SU-DHL-6 (cell line): Measurements from ENCODE around the gene GSS.

Source experiments
- H2AFZ ChIP-seq: fragments of 200-600 bp; sonication (generic); 2 replicates; pipeline ENCODE4 v1.6.1; 2014; ENCODE audit warnings: low read depth, mild to moderate bottlenecking, moderate library complexity, mixed read lengths, antibody characterized with exemption, low read length; ENCODE audit not compliant: severe bottlenecking
- H3F3A ChIP-seq: fragments of 200-600 bp; shearing (Covaris generic); 2 replicates; pipeline ENCODE4 v1.6.0; 2016; ENCODE audit warnings: antibody characterized with exemption, mild to moderate bottlenecking; ENCODE audit not compliant: insufficient read depth
- H3K27ac ChIP-seq: fragments of 200-600 bp; sonication (generic); 2 replicates; pipeline ENCODE4 v1.5.1; 2016; ENCODE audit warnings: low read depth, mild to moderate bottlenecking, low read length, moderate library complexity, mixed read lengths
- H3K27me3 ChIP-seq: fragments of 200-600 bp; sonication (generic), shearing (Covaris generic); 2 replicates; pipeline ENCODE4 v1.6.0; 2014; ENCODE audit warnings: mild to moderate bottlenecking, low read length
- H3K36me3 ChIP-seq: fragments of 200-600 bp; sonication (generic); 2 replicates; pipeline ENCODE4 v1.6.1; 2014; ENCODE audit warnings: mild to moderate bottlenecking, low read length, mixed read lengths
- H3K4me2 ChIP-seq: fragments of 300-600, 200-600 bp; shearing (Covaris generic), sonication (generic); 2 replicates; pipeline ENCODE4 v1.6.0; 2014; ENCODE audit warnings: low read length, low read depth, mild to moderate bottlenecking; ENCODE audit not compliant: poor library complexity, severe bottlenecking
- H3K4me3 ChIP-seq: fragments of 200-600 bp; sonication (generic); 2 replicates; pipeline ENCODE4 v1.5.1; 2014; ENCODE audit warnings: antibody characterized with exemption, low read length, mild to moderate bottlenecking, mixed read lengths; ENCODE audit not compliant: insufficient read depth, poor library complexity, severe bottlenecking
- H3K79me2 ChIP-seq: fragments of 200-600 bp; sonication (generic); 2 replicates; pipeline ENCODE4 v1.6.1; 2014; ENCODE audit warnings: mild to moderate bottlenecking, low read length, moderate library complexity; ENCODE audit not compliant: insufficient read depth
- H3K9ac ChIP-seq: fragments of 200-600 bp; sonication (generic); 2 replicates; pipeline ENCODE4 v1.7.0; 2014; ENCODE audit warnings: mild to moderate bottlenecking, low read length
- H3K9me2 ChIP-seq: fragments of 200-600 bp; sonication (generic); replicated peaks from 2 replicates; pipeline ENCODE4 v1.6.1; 2014; ENCODE audit warnings: low read length; ENCODE audit not compliant: insufficient read depth
- H3K9me3 ChIP-seq: fragments of 200-600 bp; sonication (generic); 2 replicates; pipeline ENCODE4 v1.6.1; 2014; ENCODE audit warnings: low read length, mixed read lengths; ENCODE audit not compliant: insufficient read depth
- H4K20me1 ChIP-seq: fragments of 200-600 bp; sonication (generic); 2 replicates; pipeline ENCODE4 v1.6.1; 2014; ENCODE audit warnings: low read depth, mild to moderate bottlenecking, antibody characterized with exemption, low read length, moderate library complexity, mixed read lengths
- EZH2phosphoT487 ChIP-seq: fragments of 200-600 bp; sonication (generic), shearing (Covaris generic); conservative IDR thresholded peaks from 2 replicates; pipeline ENCODE4 v1.6.1; 2018; ENCODE audit warnings: mild to moderate bottlenecking, antibody characterized with exemption, low read length, moderate library complexity, mixed read lengths
- TF ChIP-seq, protein P1 (sequence below): fragments of 200-600 bp; sonication (generic); IDR thresholded peaks from one replicate; pipeline ENCODE4 v1.5.1; 2017; ENCODE audit warnings: antibody characterized with exemption, mild to moderate bottlenecking, low read length, moderate library complexity; ENCODE audit not compliant: insufficient read depth, poor library complexity, severe bottlenecking

Gene GSS

GRCh38 chr20:34891166-34892062 is 64.2 kb downstream of the GSS start:
- Histone ChIP-seq H3K27me3 (no peaks in the 10 kb centered on the region), H3K9me3 (no peaks in the 10 kb centered on the region), H3K4me3 (no peak overlapping the region), H3F3A (no peaks in the 10 kb centered on the region), H3K79me2 (no peaks in the 10 kb centered on the region), H3K4me2 (no peak overlapping the region), H2AFZ (no peak overlapping the region), H3K9me2 (no peaks in the 10 kb centered on the region), H3K9ac (no peak overlapping the region), H3K27ac (no peak overlapping the region), H4K20me1 (no peaks in the 10 kb centered on the region), H3K36me3 (no peaks in the 10 kb centered on the region)
- no peak for TF ChIP-seq EZH2phosphoT487
- TF ChIP-seq, protein P1, sequence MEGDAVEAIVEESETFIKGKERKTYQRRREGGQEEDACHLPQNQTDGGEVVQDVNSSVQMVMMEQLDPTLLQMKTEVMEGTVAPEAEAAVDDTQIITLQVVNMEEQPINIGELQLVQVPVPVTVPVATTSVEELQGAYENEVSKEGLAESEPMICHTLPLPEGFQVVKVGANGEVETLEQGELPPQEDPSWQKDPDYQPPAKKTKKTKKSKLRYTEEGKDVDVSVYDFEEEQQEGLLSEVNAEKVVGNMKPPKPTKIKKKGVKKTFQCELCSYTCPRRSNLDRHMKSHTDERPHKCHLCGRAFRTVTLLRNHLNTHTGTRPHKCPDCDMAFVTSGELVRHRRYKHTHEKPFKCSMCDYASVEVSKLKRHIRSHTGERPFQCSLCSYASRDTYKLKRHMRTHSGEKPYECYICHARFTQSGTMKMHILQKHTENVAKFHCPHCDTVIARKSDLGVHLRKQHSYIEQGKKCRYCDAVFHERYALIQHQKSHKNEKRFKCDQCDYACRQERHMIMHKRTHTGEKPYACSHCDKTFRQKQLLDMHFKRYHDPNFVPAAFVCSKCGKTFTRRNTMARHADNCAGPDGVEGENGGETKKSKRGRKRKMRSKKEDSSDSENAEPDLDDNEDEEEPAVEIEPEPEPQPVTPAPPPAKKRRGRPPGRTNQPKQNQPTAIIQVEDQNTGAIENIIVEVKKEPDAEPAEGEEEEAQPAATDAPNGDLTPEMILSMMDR = no peak

GRCh38 chr20:34888468-34888867 is 67.1 kb downstream of the GSS start:
- no peaks in the 10 kb centered on the region for H4K20me1 ChIP-seq
- H3K9me2 ChIP-seq = no peaks in the 10 kb centered on the region
- no peak overlapping the region for H3K4me2 ChIP-seq
- no peak overlapping the region for H2AFZ ChIP-seq
- no peaks in the 10 kb centered on the region for H3K36me3 ChIP-seq
- H3K9me3 ChIP-seq = no peaks in the 10 kb centered on the region
- no peak overlapping the region for H3K4me3 ChIP-seq
- H3F3A ChIP-seq = no peaks in the 10 kb centered on the region
- no peaks in the 10 kb centered on the region for H3K27me3 ChIP-seq
- no peak overlapping the region for H3K27ac ChIP-seq
- no peak for TF ChIP-seq EZH2phosphoT487
- TF ChIP-seq, protein P1 = no peak
- H3K9ac ChIP-seq = no peak overlapping the region
- no peaks in the 10 kb centered on the region for H3K79me2 ChIP-seq

GRCh38 chr20:34887023-34887422 is 68.6 kb downstream of the GSS start:
- Histone ChIP-seq H4K20me1 (no peaks in the 10 kb centered on the region), H3K27ac (no peak overlapping the region), H3K9me3 (no peaks in the 10 kb centered on the region), H3K79me2 (no peaks in the 10 kb centered on the region), H3F3A (no peaks in the 10 kb centered on the region), H3K36me3 (no peaks in the 10 kb centered on the region), H3K4me3 (no peak overlapping the region), H2AFZ (no peak overlapping the region), H3K27me3 (no peaks in the 10 kb centered on the region), H3K9ac (no peak overlapping the region), H3K9me2 (no peaks in the 10 kb centered on the region), H3K4me2 (no peak overlapping the region)
- TF ChIP-seq EZH2phosphoT487 = no peak
- TF ChIP-seq, protein P1 = no peak
